GM18867 (cell line): Measurements from ENCODE around the gene GMIP.
"Not testable (repeated sequence)": the region's sequence is repeated elsewhere in the genome, so short reads cannot be mapped to it uniquely, and the experiment has no call there.

Source experiments
- ATAC-seq: cut with Tn5 transposase; IDR thresholded peaks from one replicate; pipeline ENCODE4 v1.9.1; 2021; ENCODE audit warnings: mild to moderate bottlenecking, moderate library complexity; ENCODE audit not compliant: unreplicated experiment

GMIP gene

GRCh38 chr19:19643158-19644053 lies at the start of gene GMIP:
Gene GMIP, minus strand, starts transcription at chr19:19643657. Its CDS starts 128 bp downstream, at chr19:19643529.
- peak; percentile 64 for ATAC-seq

- ATAC-seq = no peak
These were observed 48.2 kb upstream of the GMIP start for GRCh38 chr19:19691683-19692082.

GRCh38 chr19:19689023-19689422 lies 45.6 kb upstream of the GMIP start:
- not testable (repeated sequence) for ATAC-seq

- no peak for ATAC-seq
These were observed 43.6 kb upstream of the GMIP start for GRCh38 chr19:19687090-19687489.

GRCh38 chr19:19686580-19686979 lies 43.1 kb upstream of the GMIP start:
- no peak for ATAC-seq

- ATAC-seq = not testable (repeated sequence)
These were observed 42.7 kb upstream of the GMIP start for GRCh38 chr19:19686119-19686518.

GRCh38 chr19:19679176-19680073 lies 36.0 kb upstream of the GMIP start:
- no peak for ATAC-seq

- ATAC-seq = no peak
These were observed 34.1 kb upstream of the GMIP start for GRCh38 chr19:19677579-19677978.

GRCh38 chr19:19674315-19674714 lies 30.9 kb upstream of the GMIP start:
- no peak for ATAC-seq

GRCh38 chr19:19672816-19673215 lies 29.4 kb upstream of the GMIP start:
- ATAC-seq = no peak

GRCh38 chr19:19670070-19670551 lies 26.7 kb upstream of the GMIP start:
- no peak for ATAC-seq

- ATAC-seq = peak; percentile 67
These were observed 25.0 kb upstream of the GMIP start, which contains the start of gene ZNF101 for GRCh38 chr19:19668230-19669012. Gene ZNF101, plus strand, starts transcription at chr19:19668839. Its CDS starts 125 bp downstream, at chr19:19668964.

- ATAC-seq = not testable (repeated sequence)
These were observed 22.0 kb upstream of the GMIP start for GRCh38 chr19:19665420-19665948.

- ATAC-seq = peak; percentile 70
These were observed 20.0 kb upstream of the GMIP start, which contains the start of gene ATP13A1 for GRCh38 chr19:19663256-19664120. Gene ATP13A1, minus strand, starts transcription at chr19:19663676. Its CDS starts 10 bp downstream, at chr19:19663666.

- no peak for ATAC-seq
These were observed 19.4 kb upstream of the GMIP start for GRCh38 chr19:19662871-19663255.

- ATAC-seq = no peak
These were observed 18.9 kb upstream of the GMIP start for GRCh38 chr19:19662344-19662743.

GRCh38 chr19:19661675-19662251 lies 18.3 kb upstream of the GMIP start:
- ATAC-seq = peak; percentile 54

- ATAC-seq = no peak
These were observed 17.8 kb upstream of the GMIP start for GRCh38 chr19:19661141-19661674.
